Measurements from ENCODE around the gene SLC1A6. TPM values are rescaled to one million over a fixed set of nuclear protein-coding genes. Genes with fewer than 3 reads are reported as not detected.
"Not testable (repeated sequence)": the region's sequence is repeated elsewhere in the genome, so short reads cannot be mapped to it uniquely, and the experiment has no call there.

Gene SLC1A6
- not detected for total RNA-seq
- long read RNA-seq, donor 1: 0 reads
- long read RNA-seq, donor 2: 0 reads

DNA sequence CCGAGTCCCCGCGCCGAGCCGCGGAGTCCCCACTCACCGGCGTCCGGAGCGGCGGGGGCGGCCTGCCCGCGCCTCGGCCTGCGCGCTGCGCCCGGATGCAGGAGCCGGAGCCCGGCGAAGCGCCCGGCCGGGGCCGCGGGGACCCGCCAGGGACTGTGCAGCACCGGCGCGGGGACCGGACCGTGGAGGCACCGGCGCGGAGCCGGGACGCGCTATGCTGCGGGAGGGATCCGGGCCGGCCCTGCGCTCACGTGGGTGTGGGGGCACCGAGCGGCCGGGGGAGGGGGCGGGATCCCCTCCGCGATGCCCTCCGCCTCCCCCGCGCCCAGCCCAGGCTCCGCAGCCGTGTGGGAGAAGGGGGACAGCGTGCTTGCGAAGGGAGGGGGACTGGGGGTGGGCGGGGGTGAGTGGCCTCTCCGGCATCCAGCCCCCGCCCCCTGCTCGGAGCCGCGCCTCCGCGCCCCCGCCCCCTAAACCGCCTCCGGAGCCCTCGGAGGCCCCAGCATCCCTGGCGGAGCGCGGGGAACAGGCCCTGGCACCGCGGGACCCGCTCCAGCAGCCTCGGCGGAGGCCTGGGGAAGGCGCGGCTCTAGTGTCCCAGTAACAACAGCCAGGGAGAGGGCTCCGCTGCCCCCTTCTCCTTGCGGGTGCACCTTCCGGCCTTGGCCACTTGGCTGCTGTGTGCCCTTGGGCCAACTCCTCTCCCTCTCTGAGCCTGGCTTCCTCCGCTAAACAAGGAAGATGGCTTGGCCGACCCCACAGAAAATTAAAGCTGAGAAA lies at the start of gene SLC1A6:
SLC1A6 (minus strand) TSS at position 389 of the 780 bp plus-strand sequence. CDS start 6,954 bp downstream, outside the sequence.
- intact Hi-C loops (cut with DNase I): no loop called here

DNA sequence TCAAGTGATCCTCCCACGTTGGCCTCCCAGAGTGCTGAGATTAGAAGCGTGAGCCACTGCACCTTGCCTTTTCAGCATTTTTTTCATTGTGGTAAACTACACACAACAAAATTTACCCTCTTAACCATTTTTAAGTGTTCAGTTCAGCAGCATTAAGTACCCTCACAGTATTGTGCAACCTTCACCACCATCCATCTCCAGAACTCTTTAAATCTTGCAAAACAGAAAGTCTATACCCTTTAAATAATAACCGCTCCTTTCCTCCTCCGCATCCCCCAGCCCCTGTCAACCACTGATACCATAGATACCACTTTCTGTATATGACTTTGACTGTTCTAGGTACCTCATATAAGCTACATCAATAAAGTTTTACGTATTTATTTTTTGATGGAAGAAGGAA lies 48.8 kb upstream of the SLC1A6 start:
- no peak for DNase-seq (ENCODE audit: low spot score)
- intact Hi-C loops (cut with DNase I): no loop called here

More for the DNA sequence above, at the start of gene SLC1A6:
- DNase-seq (ENCODE audit: low spot score): no peak

DNA sequence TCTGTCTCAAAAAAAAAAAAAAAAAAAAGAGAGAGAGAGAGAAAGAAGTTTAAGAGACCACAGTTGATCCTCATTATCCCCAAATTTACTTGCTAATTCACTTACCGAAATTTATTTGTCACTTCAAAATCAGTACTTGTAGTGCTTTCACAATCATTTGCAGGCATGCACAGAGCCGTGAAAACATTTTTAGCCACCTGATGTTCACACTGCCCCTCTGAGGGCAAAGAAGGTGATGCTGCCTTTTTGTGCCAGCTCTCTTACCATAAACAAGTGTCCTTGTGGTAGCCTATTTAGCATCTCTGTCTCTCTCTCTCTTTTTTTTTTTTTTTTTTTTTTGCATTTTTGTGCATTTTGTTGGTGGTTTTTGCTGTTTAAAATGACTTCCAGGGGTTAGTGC lies 45.6 kb upstream of the SLC1A6 start:
- no peak for DNase-seq (ENCODE audit: low spot score)
- intact Hi-C loops (cut with DNase I): no loop called here

DNA sequence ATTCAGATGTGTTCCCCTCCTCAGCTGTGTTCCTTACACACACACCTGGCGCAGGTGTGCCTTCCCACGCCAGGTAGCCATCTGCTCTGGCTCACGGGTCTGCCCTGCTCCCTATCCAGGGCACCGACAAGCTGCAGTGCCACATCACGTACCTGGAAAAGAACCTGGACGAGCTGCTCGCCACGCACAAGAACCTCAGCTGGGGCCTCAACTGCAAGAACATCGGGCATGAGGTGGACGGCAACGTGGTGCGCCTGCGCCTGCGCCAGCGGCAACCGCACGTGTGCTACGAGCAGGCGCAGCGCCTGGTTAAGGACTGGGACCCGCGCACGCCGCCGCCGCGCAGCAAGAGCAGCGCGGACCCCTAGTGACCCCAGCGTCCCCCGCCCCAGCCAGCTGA lies 43.1 kb upstream of the SLC1A6 start:
- DNase-seq (ENCODE audit: low spot score): no peak
- intact Hi-C loops (cut with DNase I): no loop called here

DNA sequence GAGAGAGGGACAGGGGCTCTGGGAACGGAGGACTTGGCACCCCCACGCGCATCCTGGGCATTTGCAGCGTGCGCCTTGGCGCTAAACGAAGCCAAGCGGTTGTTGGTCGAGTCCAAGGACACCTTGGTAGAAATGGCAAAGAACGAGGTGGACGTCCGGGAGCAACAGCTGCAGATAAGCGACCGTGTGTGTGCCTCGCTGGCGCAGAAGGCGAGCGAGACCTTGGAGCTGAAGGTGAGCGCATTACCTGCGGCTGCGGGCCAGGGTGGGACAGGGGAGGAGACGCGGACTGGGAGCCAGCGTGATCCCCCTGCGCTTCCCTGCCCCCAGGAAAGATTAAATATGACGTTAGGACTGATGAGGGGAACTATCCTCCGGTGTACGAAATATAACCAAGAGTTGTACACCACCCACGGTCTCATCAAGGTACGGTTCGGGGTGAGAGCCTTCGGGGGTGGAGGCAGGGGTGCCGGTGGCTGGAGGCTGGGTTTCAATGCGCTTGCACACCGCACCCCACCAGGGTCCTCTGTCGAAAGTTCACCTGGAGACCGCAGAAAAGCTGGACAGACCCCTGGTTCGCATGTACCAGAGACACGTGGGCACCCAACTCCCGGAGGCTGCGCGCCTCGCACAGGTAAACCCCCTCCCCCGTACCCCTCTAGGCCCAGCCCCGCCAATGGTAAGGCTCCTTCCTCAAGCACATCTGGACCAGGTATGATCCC lies 41.8 kb upstream of the SLC1A6 start:
- intact Hi-C loops (cut with DNase I): no loop called here
- DNase-seq (ENCODE audit: low spot score): no peak

DNA sequence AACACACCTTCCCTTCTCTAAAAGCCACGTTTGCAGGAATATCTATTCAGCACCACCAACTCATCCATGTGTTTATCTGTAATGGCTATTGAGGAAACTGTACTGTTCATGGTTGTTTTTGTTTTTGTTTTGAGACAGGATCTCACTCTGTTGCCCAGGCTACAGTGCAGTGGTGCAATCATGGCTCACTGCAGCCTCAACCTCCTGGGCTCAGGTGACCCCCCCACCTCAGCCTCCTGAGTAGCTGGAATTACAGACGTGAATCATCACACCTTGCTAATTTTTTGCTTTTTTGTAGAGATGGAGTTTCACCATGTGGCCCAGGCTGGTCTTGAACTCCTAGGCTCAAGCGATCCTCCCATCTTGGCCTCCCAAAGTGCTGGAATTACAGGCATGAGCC lies 39.2 kb upstream of the SLC1A6 start:
- DNase-seq (ENCODE audit: low spot score); intact Hi-C loops (cut with DNase I): not testable (repeated sequence)

DNA sequence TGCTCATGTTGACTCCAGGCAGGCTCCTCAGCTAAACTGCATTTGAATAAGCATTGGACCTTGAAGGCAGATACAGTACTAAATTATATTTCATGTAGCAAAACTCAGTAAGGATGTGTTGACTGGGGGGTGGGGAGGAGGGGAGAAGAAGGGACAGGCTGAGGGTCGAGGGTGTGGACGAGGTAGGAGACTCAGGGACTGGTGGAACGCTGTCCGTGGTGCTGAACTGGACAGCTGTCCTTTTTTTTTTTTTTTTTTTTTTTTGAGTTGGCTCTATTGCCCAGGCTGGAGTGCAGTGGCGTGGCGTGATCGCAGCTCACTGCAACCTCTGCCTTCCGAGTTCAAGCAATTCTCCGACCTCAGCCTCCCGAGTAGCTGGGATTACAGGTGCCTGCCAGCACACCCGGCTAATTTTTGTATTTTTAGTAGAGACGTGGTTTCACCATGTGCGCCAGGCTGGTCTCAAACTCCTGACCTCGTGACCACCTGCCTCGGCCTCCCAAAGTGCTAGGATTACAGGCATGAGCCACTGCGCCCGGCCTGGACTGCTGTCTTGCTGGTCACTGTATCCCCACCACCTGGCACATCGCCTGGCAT lies 36.4 kb upstream of the SLC1A6 start:
- no peak for DNase-seq (ENCODE audit: low spot score)
- intact Hi-C loops (cut with DNase I): no loop called here

DNA sequence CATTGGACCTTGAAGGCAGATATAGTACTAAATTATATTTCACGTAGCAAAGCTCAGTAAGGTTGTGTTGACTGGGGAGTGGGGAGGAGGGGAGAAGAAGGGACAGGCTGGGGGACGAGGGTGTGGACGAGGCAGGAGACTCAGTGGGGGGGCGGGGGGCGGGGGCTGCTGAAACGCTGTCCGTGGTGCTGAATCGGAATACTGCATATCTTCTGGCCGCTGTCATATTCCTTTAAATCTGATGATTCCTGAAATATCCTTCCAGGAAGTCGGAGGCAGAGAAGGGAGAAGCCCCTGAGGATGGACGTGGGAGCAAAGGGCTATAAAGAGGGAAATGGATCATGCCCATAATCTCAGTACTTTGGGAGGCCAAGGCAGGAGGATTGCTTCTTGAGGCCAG lies 34.9 kb upstream of the SLC1A6 start:
- intact Hi-C loops (cut with DNase I): no loop called here
- no peak for DNase-seq (ENCODE audit: low spot score)

DNA sequence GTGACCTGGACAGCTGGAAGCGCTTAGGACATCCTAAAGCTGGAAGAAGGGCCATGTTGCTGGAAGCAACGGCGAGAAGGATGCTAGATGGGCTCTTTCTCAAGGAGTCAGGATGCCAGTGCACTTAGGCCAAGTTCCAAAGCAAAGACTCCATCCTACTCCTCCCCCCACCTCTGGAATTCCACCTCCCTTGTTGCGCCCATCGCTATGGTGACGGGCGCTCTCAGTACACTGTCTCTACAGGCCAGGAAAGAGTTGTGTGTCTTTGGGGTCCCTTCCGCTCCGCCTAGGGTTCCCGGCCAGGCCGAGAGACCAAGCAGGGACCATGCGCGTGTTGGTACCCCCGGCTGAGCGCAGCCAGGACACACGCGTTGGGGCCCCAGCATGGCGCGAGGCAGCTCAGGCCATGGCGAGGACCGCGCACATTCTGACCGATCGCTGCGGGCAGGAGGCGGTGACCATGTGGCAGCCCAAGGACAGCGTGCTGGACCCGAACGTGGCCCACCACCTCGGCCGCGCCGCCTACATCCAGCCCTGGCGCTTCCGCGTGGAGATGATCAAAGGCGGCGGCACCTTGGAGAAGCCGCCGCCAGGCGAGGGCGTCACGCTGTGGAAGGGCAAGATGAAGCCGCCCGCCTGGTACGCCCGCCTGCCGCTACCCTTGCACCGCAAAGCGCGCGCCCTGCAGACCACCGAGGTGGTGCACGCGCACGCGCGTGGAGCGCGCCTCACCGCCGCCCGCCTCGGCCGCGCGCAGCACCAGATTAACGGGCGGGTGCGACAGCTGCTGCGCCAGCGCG lies 31.0 kb upstream of the SLC1A6 start:
- intact Hi-C loops (cut with DNase I): no loop called here
- DNase-seq (ENCODE audit: low spot score): no peak

DNA sequence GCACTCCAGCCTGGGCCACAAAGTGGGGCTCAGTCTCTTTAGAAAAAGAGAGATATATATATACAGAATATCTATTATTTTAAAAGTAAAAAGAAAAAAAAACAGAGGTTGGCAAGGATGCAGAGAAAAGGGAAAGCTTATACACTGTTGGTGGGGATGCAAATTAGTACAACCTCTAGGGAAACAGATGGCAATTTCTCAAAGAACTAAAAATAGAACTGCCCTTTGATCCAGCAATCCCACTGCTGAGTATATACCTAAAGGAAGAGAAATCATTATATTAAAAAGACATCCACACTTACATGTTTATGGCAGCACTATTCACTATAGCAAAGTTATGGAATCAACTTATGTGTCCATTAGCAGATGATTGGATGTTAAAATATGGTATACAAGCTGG lies 28.6 kb upstream of the SLC1A6 start:
- DNase-seq (ENCODE audit: low spot score): no peak
- intact Hi-C loops (cut with DNase I): no loop called here

DNA sequence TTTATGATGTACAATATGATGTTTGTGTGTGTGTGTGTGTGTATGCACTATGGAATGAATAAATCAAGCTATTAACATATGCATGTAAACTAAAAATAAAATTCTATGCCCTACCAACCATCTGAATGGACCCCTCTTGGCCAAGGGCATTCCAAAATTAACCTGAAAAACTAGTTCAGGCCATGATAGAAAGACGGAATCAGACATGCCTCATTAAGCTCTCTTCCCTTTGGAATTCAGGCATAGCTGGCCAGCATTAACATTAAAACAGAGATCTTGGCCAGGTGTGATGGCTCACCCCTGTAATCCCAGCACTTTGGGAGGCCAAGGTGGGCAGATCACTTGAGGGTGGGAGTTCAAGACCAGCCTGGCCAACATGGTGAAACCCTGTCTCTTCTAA lies 18.3 kb upstream of the SLC1A6 start:
- intact Hi-C loops (cut with DNase I): no loop called here

DNA sequence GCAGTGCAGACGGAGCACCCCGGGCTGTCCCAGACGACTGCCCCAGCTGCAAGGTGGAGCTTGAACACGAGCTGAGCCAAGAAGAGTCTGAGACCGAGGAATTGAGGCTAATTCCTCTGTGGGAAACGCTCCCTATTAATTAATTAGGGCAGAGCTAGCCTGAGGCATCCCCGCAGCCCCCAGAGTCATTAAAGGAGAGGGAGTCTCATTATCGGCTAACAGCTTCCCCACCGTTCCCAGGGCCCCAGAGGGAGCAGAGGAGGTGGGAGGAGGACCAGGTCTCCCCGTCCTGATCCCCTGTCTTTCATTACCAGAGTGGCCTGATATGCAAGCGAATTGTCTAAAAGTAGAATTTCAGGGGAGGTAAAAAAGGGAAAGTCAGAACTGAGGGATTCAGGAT lies 13.1 kb upstream of the SLC1A6 start:
- no peak for DNase-seq (ENCODE audit: low spot score)
- intact Hi-C loops (cut with DNase I): no loop called here

More for the DNA sequence above, 18.3 kb upstream of the SLC1A6 start:
- no peak for DNase-seq (ENCODE audit: low spot score)

DNA sequence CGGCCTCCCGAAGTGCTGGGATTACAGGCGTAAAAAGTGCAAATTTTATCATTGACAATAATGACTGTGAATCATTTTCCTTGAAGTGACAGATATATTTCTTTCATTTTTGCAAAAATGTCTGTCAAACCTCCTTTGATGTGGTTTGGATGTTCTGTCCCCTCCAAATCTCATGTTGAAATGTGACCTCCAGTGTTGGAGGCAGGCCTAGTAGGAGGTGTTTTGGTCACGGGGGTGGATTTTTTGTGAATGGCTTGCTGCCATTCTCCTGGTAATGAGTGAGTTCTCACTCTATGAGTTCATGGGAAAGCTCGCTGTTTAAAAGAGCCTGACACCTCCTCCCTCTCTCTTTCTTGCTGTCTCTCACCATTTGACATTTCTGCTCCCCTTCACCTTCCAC lies 5.5 kb upstream of the SLC1A6 start:
- DNase-seq (ENCODE audit: low spot score): no peak
- intact Hi-C loops (cut with DNase I): no loop called here

DNA sequence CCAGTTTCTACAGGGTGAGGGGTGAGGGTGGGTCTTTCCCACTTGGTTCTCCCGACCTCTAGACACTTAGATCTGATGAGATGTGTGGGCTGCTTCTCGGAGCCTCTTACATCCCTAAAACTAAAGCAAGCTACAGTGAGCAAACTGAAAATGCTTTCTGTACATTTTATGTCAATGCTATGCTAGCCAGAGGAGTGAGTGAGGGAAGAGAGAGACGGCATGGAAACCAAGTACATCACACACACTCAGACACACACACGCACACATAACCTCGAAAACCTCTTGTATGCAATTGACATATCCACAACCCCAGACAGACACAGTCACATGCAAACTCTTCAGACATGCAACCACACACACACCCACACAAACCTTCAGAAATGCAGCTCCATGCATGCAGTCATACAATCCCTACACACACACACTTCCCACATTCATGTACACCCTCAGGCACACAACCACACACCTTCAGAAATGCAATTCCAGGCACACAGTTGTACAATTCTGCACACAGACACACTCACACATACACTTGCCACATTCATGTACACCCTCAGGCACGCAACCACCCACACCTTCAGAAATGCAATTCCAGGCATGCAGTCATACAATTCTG lies 1.4 kb downstream of the SLC1A6 start:
- intact Hi-C loops (cut with DNase I): no loop called here
- DNase-seq (ENCODE audit: low spot score): no peak

DNA sequence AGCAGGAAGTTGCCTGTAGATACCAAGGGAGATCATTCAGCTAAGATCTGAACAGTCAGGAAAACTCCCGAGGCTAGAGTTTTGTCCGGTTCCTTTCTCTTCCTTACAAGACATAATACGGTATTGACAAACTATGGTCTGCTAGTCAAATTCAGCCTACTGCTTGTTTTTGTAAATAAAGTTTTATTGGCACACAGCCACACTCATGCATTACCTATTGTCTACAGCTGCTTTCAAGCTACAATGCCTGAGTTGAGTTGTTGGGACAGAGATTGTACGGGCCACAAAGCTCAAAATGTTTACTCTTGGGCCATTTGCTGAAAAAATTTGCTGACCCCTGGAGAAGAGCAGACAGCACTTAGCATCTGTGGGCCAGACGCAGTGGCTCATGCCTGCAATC lies 2.5 kb downstream of the SLC1A6 start:
- intact Hi-C loops (cut with DNase I): no loop called here
- no peak for DNase-seq (ENCODE audit: low spot score)

DNA sequence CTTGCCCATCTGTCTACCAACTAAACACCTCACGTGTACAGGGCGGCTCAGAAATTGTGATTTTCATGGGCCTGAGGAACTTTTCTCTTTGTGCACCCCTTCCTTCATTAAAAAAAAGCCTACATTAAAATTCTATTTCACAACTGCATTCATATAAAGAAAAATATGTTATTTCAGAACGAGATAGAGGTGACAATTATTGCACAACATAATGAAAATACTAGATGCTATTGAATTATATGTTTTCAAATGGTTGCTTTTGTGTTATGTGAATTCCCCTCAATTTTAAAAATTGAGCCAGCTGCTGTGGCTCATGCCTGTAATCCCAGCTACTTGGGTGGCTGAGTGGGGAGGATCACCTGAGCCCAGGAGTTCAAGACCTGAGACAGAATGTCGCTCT lies 5.2 kb downstream of the SLC1A6 start:
- intact Hi-C loops (cut with DNase I): no loop called here
- no peak for DNase-seq (ENCODE audit: low spot score)

DNA sequence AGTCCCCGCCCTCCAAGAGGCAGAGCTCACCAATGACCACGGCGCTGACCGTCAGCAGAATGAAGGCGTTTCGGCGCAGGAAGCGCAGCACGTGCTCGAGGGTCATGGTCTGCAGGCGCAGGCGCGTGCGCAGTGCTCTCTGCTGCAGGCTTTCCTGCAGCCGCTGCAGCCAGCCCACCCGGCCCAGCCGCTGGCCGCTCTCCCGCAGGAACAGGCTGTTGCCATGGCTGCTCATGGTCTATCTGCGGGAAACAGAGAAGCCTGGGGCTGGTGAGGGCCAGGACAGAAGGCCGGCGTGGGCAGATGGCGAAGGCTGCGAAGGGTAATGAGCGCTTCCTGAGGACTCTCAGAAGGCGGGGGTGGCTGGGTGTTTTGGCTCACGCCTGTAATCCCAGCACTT lies 7.0 kb downstream of the SLC1A6 start:
- intact Hi-C loops (cut with DNase I): no loop called here
- no peak for DNase-seq (ENCODE audit: low spot score)

DNA sequence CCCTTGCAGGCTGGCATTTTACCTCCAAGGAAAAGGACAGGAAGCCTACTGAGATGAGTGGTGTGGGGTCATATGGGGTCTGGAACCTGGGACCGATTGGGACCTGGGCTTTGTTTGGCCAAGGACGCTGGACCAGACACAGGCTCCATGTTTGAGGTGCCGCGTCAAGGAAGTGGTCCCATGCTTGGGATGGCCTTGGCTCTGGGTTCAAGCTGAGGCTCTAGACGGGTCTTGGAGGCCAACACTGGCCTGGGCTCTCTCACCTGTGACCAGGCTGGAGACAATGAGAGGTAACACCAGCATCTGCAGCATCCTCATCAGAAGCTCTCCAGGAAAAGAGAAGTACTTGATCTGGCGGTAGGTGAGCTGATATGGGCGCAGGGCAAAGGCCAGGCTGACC lies 8.2 kb downstream of the SLC1A6 start:
- DNase-seq (ENCODE audit: low spot score): no peak
- intact Hi-C loops (cut with DNase I): no loop called here

DNA sequence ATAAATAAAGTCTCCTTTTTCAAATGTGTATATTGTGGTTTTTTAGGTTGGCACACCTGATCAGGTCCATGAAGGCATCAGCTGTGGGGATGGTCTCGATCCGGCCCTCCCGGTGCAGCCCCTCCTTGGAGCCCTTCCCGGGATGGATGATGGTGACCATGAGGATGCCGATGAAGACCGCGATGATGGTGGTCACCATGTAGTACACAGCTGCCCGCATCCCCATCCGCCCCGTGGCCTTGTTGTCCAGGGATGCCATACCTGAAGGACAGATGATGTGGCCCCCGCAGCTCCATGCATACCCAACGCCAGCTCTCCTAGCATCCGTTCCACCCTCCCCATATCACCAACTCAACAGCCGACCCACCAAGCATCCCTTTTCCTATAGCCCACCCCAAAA lies 11.4 kb downstream of the SLC1A6 start:
- no peak for DNase-seq (ENCODE audit: low spot score)
- intact Hi-C loops (cut with DNase I): no loop called here
